GM18519 (cell line): Measurements from ENCODE around the gene LCMT1.
"Not testable (repeated sequence)": the region's sequence is repeated elsewhere in the genome, so short reads cannot be mapped to it uniquely, and the experiment has no call there.

Experiments used
- ATAC-seq: cut with Tn5 transposase; IDR thresholded peaks from one replicate; pipeline ENCODE4 v1.9.1; 2021; ENCODE audit warnings: mild to moderate bottlenecking, moderate library complexity; ENCODE audit not compliant: unreplicated experiment, low FRiP score

The LCMT1 gene

DNA sequence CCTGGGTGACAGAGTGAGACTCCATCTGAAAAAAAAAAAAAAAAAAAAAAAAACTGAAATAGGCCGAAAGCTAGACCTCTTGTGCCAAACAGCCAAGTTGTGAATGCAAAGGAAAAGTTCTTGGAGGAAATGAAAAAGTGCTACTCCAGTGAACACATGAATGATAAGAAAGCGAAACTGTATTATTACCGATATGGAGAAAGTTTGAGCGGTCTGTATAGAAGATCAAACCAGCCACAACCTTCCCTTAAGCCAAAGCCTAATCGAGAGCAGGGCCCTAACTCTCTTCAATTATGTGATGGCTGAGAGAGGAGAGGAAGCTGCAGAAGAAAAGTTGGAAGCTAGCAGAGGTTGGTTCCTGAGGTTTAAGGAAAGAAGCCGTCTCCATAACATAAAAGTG lies 69.7 kb downstream of the LCMT1 start:
- ATAC-seq, result not testable (repeated sequence)

DNA sequence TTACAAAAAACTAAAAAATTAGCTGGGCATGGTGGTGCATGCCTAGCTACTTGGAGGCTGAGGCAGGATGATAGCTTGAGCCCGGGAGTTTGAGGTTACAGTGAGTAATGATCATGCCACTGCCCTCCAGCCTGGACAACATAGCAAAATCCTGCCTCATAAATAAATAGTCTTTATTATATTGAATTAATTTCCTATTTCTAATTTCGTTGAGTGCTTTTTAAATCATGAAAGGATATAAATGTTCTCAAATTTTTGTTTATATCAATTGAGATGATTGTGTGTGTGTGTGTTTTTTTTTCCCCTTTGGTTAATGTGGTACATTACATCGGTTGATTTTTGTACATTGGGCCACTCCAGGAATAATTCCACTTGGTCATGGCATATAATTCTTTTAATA lies 73.2 kb downstream of the LCMT1 start:
- no peak for ATAC-seq

DNA sequence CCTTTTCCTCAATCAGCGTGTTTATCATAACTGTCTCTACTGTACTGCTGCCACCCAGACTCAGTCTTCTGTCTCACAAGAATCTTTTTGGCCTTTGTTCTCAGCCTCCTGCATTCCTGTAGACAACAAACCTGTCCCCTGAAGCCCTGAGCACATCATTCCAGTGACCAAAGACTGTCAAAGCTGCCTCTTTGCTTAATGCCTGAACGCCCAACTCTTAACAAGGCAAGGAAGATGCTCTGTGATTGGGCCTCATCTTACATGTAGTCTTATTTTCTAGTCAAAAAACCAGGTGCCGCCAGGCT lies 75.9 kb downstream of the LCMT1 start:
- ATAC-seq, result no peak

DNA sequence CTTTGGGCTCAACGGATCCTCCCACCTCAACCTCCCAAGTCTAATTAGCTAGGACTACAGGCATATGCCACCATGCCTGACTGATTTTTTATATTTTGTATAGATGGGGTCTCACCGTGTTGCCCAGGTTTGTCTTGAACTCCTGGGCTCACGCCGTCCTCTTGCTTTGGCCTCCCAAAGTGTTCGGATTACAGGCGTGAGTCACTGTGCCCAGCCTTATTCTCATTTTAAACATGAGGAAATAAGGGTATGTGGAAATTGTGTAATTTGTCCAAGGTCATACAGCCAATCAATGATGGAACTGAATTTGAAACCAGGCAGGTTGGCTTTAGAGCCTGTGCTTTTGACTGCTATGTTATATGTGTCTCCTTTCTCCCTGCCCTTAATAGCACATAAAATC lies 77.8 kb downstream of the LCMT1 start:
- no peak for ATAC-seq

DNA sequence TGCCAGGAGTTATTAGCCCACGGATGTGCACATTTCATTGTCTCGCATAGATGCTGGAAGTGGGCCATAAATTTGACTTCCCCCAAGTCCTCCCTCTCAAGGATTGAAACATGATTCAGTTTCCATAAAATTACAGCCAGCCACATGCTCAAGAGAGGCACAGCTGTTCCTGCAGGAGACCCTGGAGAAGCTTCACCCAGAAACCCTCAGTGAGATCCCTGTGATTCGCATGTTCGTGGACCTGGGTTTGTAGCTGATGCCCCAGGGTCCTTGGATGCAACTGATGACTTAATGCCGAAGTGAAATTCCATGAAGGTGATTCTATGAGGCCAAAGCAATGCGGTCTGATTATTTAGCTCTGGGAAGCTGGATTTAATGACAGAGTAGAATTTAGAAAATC lies 80.6 kb downstream of the LCMT1 start:
- ATAC-seq, result no peak

DNA sequence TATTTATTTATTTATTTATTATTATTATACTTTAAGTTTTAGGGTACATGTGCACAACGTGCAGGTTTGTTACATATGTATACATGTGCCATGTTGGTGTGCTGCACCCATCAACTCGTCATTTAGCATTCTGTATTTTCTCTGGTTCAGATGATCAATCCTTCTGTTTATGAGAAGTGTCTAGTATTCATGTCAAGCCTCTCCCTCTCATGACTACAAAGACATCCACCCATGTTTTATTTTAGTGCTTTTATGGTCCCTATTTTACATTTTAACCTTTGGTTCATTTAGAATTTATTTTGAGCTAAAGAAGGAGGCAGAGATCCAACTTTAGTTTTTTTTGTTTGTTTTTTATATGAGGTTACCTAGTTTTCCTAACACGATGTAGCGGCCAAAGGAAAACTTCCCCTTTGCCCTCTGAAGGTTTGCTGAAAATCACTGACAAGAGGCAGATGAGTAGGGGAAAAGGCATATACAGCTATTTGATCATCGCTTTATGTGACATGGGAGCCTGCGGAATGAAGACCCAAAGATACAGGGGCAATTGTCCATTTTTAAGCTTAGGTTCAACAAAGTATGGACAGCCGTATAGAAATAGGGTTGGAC lies 82.8 kb downstream of the LCMT1 start:
- ATAC-seq, result no peak

DNA sequence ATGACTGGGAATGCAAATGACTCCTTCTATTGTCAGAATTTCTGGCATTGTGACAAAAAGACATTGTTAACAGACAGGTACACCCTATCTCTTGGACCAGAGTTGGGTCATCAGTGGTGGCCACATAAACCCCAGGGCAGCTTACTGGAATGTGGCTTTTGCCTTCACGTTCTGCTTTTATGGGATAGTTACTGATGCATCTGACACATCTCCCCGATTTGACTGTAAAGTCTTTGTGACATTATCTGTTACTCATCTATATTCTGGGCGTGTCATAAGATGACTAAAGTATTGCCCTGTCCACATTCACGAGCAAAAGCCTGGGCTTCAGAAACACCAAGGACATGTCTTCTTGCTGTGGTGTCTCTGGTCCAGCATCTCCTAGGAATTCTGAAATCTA lies 86.5 kb downstream of the LCMT1 start:
- ATAC-seq, result no peak

DNA sequence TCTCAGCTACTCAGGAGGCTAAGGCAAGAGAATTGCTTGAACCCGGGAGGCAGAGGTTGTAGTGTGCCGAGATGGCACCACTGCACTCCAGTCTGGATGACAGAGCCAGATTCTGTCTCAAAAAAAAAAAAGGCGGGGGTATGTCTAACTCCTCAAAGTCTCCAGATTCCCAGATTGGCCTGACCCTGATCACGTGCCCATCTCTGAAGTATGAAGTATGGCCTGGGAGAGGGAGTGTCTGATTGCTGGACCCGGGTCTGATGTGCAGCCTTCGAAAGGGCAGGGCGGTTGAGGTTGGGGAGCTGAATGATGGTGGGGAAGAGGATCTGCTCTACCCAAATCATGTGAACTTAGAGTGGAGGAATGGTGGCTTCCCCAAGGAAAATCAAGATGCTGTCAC lies 87.9 kb downstream of the LCMT1 start:
- no peak for ATAC-seq

DNA sequence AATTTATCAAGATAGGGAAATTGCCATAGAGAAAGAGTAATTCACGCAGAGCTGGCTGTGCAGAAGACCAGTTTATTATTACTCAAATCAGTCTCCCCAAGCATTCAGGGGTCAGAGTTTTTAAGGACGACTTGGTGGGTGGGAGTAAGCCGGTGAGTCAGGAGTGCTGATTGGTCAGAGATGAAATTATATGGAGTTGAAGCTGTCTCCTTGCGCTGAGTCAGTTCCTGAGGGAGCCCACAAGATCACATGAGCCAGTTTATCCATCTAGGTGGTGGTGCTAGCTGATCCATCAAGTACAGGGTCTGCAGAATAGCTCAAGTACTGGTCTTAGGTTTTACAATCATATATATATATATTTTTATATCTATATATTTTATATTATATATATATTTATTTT lies 99.2 kb downstream of the LCMT1 start:
- ATAC-seq, result no peak

DNA sequence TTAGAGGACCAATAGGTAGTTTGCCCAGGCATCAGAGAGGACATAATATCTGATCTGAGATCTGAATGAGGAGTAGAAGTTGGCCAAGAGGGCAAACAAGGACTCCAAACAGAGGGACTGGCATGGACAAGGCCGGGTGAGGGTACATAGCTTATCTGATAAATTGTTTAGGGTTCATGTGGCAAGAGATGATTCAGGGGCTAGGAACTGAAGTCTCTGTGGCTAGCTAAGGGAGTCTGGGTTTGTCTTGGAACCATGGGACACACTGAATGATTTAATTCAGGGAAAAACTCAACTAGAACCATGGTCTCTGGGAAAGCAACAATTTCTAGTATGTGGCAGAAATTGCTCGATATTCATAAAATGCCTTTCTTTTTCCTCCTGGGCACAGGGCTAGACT lies 101.1 kb downstream of the LCMT1 start:
- no peak for ATAC-seq

DNA sequence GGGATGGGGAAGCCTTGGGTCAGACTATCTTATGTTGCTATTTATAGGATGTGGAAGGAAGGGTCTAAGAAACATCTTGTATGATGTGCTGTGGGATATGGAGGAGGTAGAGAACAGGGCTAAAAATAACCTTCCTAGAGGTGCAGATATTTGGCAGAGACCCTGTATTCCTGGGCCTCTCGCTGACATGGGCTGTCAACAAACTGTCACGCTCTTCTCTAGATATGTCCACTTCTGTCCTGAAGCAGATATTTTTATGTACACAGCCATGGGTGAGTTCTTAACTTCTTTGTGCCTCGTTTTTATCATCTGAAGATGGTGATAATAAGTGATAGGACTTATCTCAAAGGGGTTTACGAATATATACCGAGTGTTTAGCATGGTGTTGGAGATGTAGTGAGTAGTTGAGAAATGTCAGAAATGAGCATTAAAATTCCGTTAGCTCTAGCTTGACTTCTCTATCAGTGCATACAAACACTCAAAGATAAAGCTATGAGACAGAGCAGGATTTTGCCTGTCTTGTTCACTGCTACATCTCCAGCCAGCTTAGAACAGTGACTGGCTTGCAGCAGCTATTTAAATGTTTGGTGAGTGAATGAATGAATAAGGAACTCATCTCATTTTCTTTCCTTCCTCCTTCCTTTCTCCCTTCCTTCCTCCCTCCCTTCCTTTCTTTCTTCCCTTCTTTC lies 102.3 kb downstream of the LCMT1 start:
- no peak for ATAC-seq

DNA sequence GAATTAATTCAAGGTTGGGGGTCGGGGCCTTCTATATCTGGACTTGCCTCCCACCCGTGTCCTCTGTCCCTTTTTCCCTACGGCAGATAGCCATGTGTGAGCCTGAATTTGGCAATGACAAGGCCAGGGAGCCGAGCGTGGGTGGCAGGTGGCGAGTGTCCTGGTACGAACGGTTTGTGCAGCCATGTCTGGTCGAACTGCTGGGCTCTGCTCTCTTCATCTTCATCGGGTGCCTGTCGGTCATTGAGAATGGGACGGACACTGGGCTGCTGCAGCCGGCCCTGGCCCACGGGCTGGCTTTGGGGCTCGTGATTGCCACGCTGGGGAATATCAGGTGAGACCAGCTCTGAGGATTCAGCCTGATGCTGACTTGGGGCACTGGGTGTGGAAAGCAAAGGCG lies 105.6 kb downstream of the LCMT1 start:
- no peak for ATAC-seq

DNA sequence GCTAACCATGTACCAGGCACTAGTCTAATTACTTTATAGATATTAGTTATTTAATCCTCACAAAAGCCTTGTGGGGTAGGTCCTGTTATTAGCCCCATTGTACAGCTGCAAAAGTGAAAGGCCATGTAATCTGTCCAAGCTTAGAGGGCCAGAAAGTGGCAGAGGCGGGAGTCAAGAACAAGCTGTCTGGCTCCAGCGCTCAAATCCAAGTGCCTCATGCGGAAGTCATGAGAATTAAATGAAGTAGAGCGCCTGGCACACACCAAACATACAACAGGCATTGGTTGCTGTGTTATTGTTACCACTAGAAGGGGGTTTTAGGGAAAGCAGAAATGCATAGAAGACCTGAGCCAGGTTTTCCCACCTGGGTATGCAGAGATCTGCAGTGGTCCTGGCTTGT lies 106.4 kb downstream of the LCMT1 start:
- ATAC-seq, result no peak

DNA sequence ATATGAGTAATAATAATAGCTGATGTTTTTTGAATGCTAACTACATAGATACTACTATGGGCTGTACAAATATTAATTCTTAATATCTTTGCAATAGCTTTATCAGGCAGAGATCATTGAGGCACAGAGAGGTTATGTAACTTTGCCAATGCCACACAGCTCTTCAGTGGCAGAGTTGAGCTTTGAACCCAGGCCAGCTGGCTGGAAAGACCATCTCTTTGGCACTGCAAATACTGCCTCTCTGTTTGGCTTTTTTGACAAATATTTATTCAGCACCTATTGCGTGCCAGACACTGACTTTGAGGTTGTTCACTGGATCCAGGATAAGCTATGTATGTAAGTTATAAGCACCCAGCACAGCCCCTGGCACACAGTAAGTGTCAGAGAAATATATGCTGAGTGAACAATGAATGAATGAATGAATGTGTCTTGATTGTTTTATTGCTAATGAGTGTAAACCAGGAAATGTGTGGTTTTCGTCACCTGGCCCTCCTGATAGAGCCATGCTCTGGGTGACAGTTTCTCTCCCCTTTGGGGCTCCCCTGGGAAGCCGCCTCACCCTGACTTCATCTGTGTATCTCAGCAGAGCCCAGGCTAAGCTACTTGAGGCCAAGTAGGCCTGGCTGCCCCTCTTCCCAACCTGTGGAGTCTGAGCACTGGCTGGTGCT lies 107.7 kb downstream of the LCMT1 start:
- no peak for ATAC-seq

DNA sequence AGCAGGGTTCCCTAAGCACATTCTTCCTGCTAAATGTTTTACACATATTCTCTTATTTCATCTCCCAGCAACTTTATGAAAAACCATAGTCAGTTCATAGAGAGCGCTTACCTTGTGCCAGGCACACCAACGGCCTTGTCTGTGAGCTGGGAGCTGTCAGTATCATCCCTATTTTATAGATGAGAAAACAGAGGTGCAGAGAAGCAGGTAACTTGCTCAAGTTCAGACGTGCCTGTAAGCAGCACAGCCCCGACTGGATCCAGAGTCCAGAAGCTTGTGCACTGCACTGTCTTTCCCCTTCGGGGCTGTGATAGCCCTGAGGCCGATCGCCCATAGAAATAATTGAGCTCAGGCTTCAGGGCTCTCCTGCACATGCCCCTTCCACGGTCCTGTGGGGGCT lies 111.4 kb downstream of the LCMT1 start:
- ATAC-seq, result no peak

DNA sequence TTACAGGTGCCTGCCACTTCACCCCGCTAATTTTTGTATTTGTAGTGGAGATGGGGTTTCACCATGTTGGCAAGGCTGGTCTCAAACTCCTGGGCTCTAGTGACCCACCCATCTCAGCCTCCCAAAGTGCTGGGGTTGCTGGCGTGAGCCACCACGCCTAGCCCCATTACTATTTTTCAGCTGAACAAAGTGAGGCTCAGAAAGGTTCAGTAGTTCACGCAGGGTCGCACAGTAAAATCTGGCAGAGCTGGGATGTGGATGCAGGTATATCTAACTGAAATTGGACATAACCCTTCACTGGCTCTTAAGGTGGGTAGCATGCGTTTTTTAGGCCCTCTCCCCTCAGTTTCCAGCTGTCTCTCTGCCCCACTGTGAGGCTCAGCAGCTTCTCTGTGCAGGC lies 112.4 kb downstream of the LCMT1 start:
- ATAC-seq, result no peak

DNA sequence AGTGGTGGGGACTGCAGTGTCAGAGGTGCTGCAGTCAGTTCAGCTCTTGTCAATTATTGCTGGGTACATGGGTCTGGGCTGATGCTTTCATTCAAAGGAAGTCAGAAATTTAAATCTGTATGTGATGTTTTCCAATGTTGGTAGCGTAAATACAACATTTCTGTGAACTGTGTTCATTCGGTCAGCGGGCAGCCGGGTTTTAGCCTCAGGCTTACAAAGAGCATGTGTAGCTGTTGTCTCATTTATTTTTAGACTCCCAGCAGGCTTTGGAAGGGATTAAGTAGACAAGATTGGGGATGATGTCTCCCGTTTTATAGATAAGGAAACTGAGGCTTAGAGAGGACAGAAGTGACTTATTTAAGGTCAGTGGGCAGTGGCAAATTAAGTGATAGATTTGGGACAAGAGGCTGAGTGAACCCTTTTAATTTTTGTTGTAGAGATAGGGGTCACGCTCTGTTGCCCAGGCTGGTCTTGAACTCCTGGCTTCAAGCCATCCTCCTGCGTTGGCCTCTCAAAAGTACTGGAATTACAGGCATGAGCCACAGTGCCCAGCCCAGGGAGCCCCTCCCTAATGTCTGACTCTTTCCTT lies 113.3 kb downstream of the LCMT1 start:
- ATAC-seq, result no peak
